HCT116 (cell line): Measurements from ENCODE around the gene TNPO2. TPM values are rescaled to one million over a fixed set of nuclear protein-coding genes. Genes with fewer than 3 reads are reported as not detected.
A peak's percentile ranks its signal among the peaks of the same experiment; 100 is the strongest.

Experiments used
- ATAC-seq: fragments of 200-7000 bp; cut with Tn5 transposase; 2 replicates; pipeline ENCODE4 v1.9.1; 2020; ENCODE audit warnings: mild to moderate bottlenecking, moderate library complexity
- BruUV-seq: library from RNA; stranded (reverse); fragments of 400-500 nt; replicated peaks from 2 replicates; lab custom pipeline; 2021; lab: Mats Ljungman, UMichigan
- CTCF ChIA-PET: fragments of 300-600 bp; sonication (Branson Sonifier 250); formaldehyde crosslinking; loops from one replicate; lab custom pipeline; 2021; ENCODE audit warnings: antibody characterized with exemption; lab: Charles Lee
- POLR2A ChIA-PET: fragments of 300-600, 350-600 bp; sonication (Branson Sonifier 250); formaldehyde crosslinking; loops from one replicate; lab custom pipeline; 2021; ENCODE audit warnings: antibody characterized with exemption; lab: Charles Lee
- RAD21 ChIA-PET, 2 experiments: fragments of 300-600 bp; sonication (Branson Sonifier 250); formaldehyde crosslinking; loops; one replicate each; lab custom pipeline; 2023; ENCODE audit warnings: low total read pairs in 2 of 2; ENCODE audit not compliant: uncharacterized antibody in 2 of 2, unreplicated experiment in 2 of 2, low non-redundant PET in 1 of 2; lab: Charles Lee
- DNase-seq: peaks from one replicate; pipeline ENCODE4 v3.0.0-alpha.2; 2010; ENCODE audit warnings: low read depth, low spot score
- H2AFZ ChIP-seq: fragments of 200-600 bp; shearing (Covaris generic), sonication (generic); 2 replicates; pipeline ENCODE4 v1.6.1; 2017; ENCODE audit warnings: low read depth, mixed run types, mixed read lengths, antibody characterized with exemption, low read length; ENCODE audit not compliant: poor library complexity, severe bottlenecking
- H3K27ac ChIP-seq: 2 replicates; pipeline ENCODE4 v1.5.1; 2012; ENCODE audit warnings: low read depth, low read length
- H3K27me3 ChIP-seq: fragments of 200-600 bp; sonication (generic); 2 replicates; pipeline ENCODE4 v1.6.1; 2016; ENCODE audit warnings: mixed run types, low read length, mixed read lengths; ENCODE audit not compliant: insufficient read depth
- H3K36me3 ChIP-seq, 2 experiments: fragments of 200-500 bp in 1 of 2; fragments of 200-600 bp in 1 of 2; sonication (Bioruptor generic) in 1 of 2; sonication (generic) in 1 of 2; 2 replicates each; pipeline versions ENCODE4 v1.5.1 to v1.6.1; 2014 to 2016; ENCODE audit warnings: low read length in 2 of 2, inconsistent platforms in 1 of 2, mixed read lengths in 1 of 2, mixed run types in 1 of 2; ENCODE audit not compliant: insufficient read depth in 2 of 2, control insufficient read depth in 1 of 2
- H3K4me1 ChIP-seq, 2 experiments: fragments of 200-600 bp in 1 of 2; sonication (generic) in 1 of 2; 2 replicates each; pipeline versions ENCODE4 v1.5.1 to v1.6.1; 2012 to 2017; ENCODE audit warnings: low read length in 2 of 2, inconsistent platforms in 1 of 2, mild to moderate bottlenecking in 1 of 2, mixed read lengths in 1 of 2, mixed run types in 1 of 2, moderate library complexity in 1 of 2; ENCODE audit not compliant: insufficient read depth in 2 of 2, control insufficient read depth in 1 of 2
- H3K4me2 ChIP-seq: fragments of 200-600 bp; sonication (generic); 2 replicates; pipeline ENCODE4 v1.6.1; 2017; ENCODE audit warnings: mixed run types, low read length, mixed read lengths
- H3K4me3 ChIP-seq, 2 experiments: fragments of 200-600 bp in 1 of 2; sonication (generic) in 1 of 2; replicated peaks in 1 of 2; 2 replicates each; pipeline ENCODE4 v1.5.1; 2011 to 2016; ENCODE audit warnings: low read length in 2 of 2, control low read depth in 1 of 2, low read depth in 1 of 2, mild to moderate bottlenecking in 1 of 2, mixed read lengths in 1 of 2, mixed run types in 1 of 2
- H3K79me2 ChIP-seq: fragments of 200-600 bp; sonication (generic); 2 replicates; pipeline ENCODE4 v1.6.1; 2017; ENCODE audit warnings: mild to moderate bottlenecking, mixed run types, low read length, moderate library complexity, mixed read lengths; ENCODE audit not compliant: insufficient read depth
- H3K9ac ChIP-seq: fragments of 200-600 bp; sonication (generic); 2 replicates; pipeline ENCODE4 v1.6.1; 2016; ENCODE audit warnings: low read length, mixed read lengths
- H3K9me2 ChIP-seq: fragments of 200-600 bp; sonication (generic), shearing (Covaris generic); 2 replicates; pipeline ENCODE4 v1.6.1; 2017; ENCODE audit warnings: mixed run types, mild to moderate bottlenecking, moderate library complexity; ENCODE audit not compliant: insufficient read depth
- H3K9me3 ChIP-seq, 2 experiments: fragments of 200-500 bp in 1 of 2; fragments of 200-600 bp in 1 of 2; sonication (Bioruptor generic) in 1 of 2; sonication (generic) in 1 of 2; 2 replicates each; pipeline ENCODE4 v1.6.1; 2014 to 2017; ENCODE audit warnings: low read length in 2 of 2, mixed read lengths in 2 of 2, inconsistent platforms in 1 of 2, low read depth in 1 of 2, mild to moderate bottlenecking in 1 of 2, mixed run types in 1 of 2, moderate library complexity in 1 of 2; ENCODE audit not compliant: control insufficient read depth in 1 of 2, insufficient read depth in 1 of 2
- H4K20me1 ChIP-seq: fragments of 200-600 bp; sonication (generic), shearing (Covaris generic); 2 replicates; pipeline ENCODE4 v1.6.1; 2017; ENCODE audit warnings: mixed run types, mild to moderate bottlenecking, moderate library complexity; ENCODE audit not compliant: insufficient read depth
- CBX3 ChIP-seq: IDR thresholded peaks from 2 replicates; pipeline ENCODE4 v1.6.1; 2012; ENCODE audit warnings: low read depth
- CEBPB ChIP-seq: IDR thresholded peaks from 2 replicates; pipeline ENCODE4 v1.6.1; 2012; ENCODE audit warnings: low read depth
- EGR1 ChIP-seq: IDR thresholded peaks from 2 replicates; pipeline ENCODE4 v1.6.1; 2012; ENCODE audit warnings: low read depth
- ELF1 ChIP-seq: IDR thresholded peaks from 2 replicates; pipeline ENCODE4 v1.6.1; 2012; ENCODE audit warnings: low read depth, borderline replicate concordance
- EZH2 ChIP-seq: fragments of 200-600 bp; sonication (generic); IDR thresholded peaks from 2 replicates; pipeline ENCODE4 v1.6.1; 2017; ENCODE audit warnings: antibody characterized with exemption, mixed run types
- EZH2phosphoT487 ChIP-seq: fragments of 200-600 bp; IDR thresholded peaks from 2 replicates; pipeline ENCODE4 v1.6.1; 2018; ENCODE audit warnings: antibody characterized with exemption, borderline replicate concordance
- FOSL1 ChIP-seq: IDR thresholded peaks from 2 replicates; pipeline ENCODE4 v1.6.1; 2012; ENCODE audit warnings: low read depth
- POLR2A ChIP-seq: IDR thresholded peaks from 2 replicates; pipeline ENCODE4 v1.7.0; 2011; ENCODE audit warnings: borderline replicate concordance; ENCODE audit not compliant: insufficient read depth, insufficient read length; ENCODE audit errors: extremely low read depth
- POLR2AphosphoS5 ChIP-seq: IDR thresholded peaks from 2 replicates; pipeline ENCODE4 v1.6.1; 2011; ENCODE audit warnings: mild to moderate bottlenecking, low read depth, low read length, moderate library complexity
- SIN3A ChIP-seq: IDR thresholded peaks from 2 replicates; pipeline ENCODE4 v1.6.1; 2012; ENCODE audit warnings: low read depth
- SRF ChIP-seq: IDR thresholded peaks from 2 replicates; pipeline ENCODE4 v1.6.1; 2012; ENCODE audit warnings: low read depth
- TCF7L2 ChIP-seq: IDR thresholded peaks from 2 replicates; pipeline ENCODE4 v1.7.0; 2011; ENCODE audit warnings: borderline replicate concordance, inconsistent platforms; ENCODE audit not compliant: insufficient read depth, insufficient read length; ENCODE audit errors: extremely low read depth
- YY1 ChIP-seq: IDR thresholded peaks from 2 replicates; pipeline ENCODE4 v1.6.1; 2011; ENCODE audit warnings: low read length, low read depth, moderate library complexity, mild to moderate bottlenecking; ENCODE audit not compliant: insufficient replicate concordance; ENCODE audit errors: extremely low read depth
- ZFX ChIP-seq: fragments of 450-650 bp; IDR thresholded peaks from 2 replicates; pipeline ENCODE4 v1.6.1; 2017
- ZNF274 ChIP-seq: fragments of 200-500 bp; sonication (Bioruptor generic); IDR thresholded peaks from 2 replicates; pipeline ENCODE4 v1.6.1; 2014; ENCODE audit warnings: mild to moderate bottlenecking, low read depth, low read length, inconsistent platforms
- intact Hi-C: fragments of 100-400 bp; cut with micrococcal nuclease; formaldehyde crosslinking; loops from 2 replicates; pipeline ENCODE4 v1.10.0; 2022
- total RNA-seq: library from RNA; stranded (reverse); gene quantifications from one replicate; pipeline ENCODE4 v1.2.1, GENCODE V29; 2021; ENCODE audit not compliant: unreplicated experiment
- TF ChIP-seq, protein P1 (sequence below): IDR thresholded peaks from 2 replicates; pipeline ENCODE4 v1.6.1; 2011; ENCODE audit warnings: mild to moderate bottlenecking, low read length, moderate library complexity; ENCODE audit not compliant: insufficient replicate concordance; ENCODE audit errors: extremely low read depth
- TF ChIP-seq, protein P2 (sequence below): IDR thresholded peaks from 2 replicates; pipeline ENCODE4 v1.6.1; 2012
- TF ChIP-seq, protein P3 (sequence below): IDR thresholded peaks from 2 replicates; pipeline ENCODE4 v1.6.1; 2012

TNPO2 gene
- total RNA-seq, 1 experiment from 2014 or later, result 81.8 TPM

DNA sequence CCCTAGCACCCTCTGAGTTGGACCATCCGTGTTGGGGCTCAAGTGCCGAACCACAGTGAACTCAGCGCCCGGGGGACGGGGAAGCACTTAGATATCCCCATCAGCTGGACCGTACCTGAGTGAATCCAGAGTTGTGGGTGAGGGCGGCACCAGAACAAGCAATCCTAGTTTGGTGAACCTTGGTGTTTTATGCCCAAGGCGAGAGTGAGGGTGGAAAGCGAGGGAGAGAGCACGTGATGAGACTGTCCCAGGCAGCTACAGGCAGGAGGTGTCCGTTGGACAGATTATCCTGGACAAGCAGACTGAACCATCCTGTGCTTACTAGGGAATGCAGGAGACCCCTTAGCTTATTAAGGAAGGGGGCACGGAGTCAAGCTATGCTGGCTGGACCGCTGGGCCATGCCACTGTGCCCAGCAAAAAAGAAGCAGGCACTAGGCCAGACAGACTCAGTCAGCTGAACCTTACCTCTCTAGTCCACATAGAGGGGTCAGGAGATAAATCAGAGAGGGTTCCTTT lies 14.2 kb upstream of the TNPO2 start:
- peak overlapping the region; percentile 78 for H3K27ac ChIP-seq
- peak overlapping the region; percentile 91 for H3K9ac ChIP-seq

More for the DNA sequence above, 14.2 kb upstream of the TNPO2 start:
- Histone ChIP-seq H3K9me3 (no peaks in the 10 kb centered on the region), H4K20me1 (peaks cover 6% of the 10 kb centered on the region; the same call in 1 of the 2 replicates), H3K4me2 (peak overlapping the region; percentile 82), H3K79me2 (peaks cover 42% of the 10 kb centered on the region), H2AFZ (no peak overlapping the region), H3K4me1 (peaks cover 21 to 36% of the 10 kb centered on the region in 2 experiments), H3K27me3 (no peaks in the 10 kb centered on the region), H3K9me2 (no peaks in the 10 kb centered on the region), H3K4me3 (peak overlapping the region; percentile 88 to 89), H3K36me3 (peaks cover 7 to 14% of the 10 kb centered on the region in 2 experiments)
- RAD21 ChIA-PET, result no interaction called here
- no peak for DNase-seq
- TF ChIP-seq EGR1 (no peak), POLR2AphosphoS5 (no peak), FOSL1 (no peak), ZNF274 (no peak), EZH2phosphoT487 (no peak), YY1 (no peak), SIN3A (no peak), SRF (no peak), ELF1 (no peak), ZFX (no peak), CBX3 (no peak), POLR2A (no peak), CEBPB (no peak), EZH2 (no peak), TCF7L2 (no peak)
- TF ChIP-seq, protein P1, sequence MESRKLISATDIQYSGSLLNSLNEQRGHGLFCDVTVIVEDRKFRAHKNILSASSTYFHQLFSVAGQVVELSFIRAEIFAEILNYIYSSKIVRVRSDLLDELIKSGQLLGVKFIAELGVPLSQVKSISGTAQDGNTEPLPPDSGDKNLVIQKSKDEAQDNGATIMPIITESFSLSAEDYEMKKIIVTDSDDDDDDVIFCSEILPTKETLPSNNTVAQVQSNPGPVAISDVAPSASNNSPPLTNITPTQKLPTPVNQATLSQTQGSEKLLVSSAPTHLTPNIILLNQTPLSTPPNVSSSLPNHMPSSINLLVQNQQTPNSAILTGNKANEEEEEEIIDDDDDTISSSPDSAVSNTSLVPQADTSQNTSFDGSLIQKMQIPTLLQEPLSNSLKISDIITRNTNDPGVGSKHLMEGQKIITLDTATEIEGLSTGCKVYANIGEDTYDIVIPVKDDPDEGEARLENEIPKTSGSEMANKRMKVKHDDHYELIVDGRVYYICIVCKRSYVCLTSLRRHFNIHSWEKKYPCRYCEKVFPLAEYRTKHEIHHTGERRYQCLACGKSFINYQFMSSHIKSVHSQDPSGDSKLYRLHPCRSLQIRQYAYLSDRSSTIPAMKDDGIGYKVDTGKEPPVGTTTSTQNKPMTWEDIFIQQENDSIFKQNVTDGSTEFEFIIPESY, result no peak
- TF ChIP-seq, protein P2, sequence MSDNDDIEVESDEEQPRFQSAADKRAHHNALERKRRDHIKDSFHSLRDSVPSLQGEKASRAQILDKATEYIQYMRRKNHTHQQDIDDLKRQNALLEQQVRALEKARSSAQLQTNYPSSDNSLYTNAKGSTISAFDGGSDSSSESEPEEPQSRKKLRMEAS, result no peak
- TF ChIP-seq, protein P3, sequence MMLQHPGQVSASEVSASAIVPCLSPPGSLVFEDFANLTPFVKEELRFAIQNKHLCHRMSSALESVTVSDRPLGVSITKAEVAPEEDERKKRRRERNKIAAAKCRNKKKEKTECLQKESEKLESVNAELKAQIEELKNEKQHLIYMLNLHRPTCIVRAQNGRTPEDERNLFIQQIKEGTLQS, result no peak
- CTCF ChIA-PET, result interaction anchor here (2.6 to 2.7 kb wide), 2 partner anchors 20 to 23 kb away, joined by 12 to 16 read pairs; no protein-coding TSS in a partner anchor
- no peak for ATAC-seq
- BruUV-seq, result no TSS peak
- intact Hi-C loops, result no loop called here
- POLR2A ChIA-PET, result interaction anchor here (0.8 to 3.1 kb wide), 2 partner anchors 16 to 61 kb away, joined by 3 to 15 read pairs; no protein-coding TSS in a partner anchor
